GM18507 (cell line): Measurements from ENCODE around the gene PSMG4.

Experiments used
- DNase-seq: peaks from one replicate; pipeline ENCODE4 v3.0.0; 2011; ENCODE audit warnings: low read depth; ENCODE audit not compliant: insufficient read length; ENCODE audit errors: extremely low spot score
- FAIRE-seq: peaks from 2 replicates; lab custom pipeline; 2011; peaks lifted over from hg19 to GRCh38; lab: Jason Lieb, UNC

PSMG4 gene

DNA sequence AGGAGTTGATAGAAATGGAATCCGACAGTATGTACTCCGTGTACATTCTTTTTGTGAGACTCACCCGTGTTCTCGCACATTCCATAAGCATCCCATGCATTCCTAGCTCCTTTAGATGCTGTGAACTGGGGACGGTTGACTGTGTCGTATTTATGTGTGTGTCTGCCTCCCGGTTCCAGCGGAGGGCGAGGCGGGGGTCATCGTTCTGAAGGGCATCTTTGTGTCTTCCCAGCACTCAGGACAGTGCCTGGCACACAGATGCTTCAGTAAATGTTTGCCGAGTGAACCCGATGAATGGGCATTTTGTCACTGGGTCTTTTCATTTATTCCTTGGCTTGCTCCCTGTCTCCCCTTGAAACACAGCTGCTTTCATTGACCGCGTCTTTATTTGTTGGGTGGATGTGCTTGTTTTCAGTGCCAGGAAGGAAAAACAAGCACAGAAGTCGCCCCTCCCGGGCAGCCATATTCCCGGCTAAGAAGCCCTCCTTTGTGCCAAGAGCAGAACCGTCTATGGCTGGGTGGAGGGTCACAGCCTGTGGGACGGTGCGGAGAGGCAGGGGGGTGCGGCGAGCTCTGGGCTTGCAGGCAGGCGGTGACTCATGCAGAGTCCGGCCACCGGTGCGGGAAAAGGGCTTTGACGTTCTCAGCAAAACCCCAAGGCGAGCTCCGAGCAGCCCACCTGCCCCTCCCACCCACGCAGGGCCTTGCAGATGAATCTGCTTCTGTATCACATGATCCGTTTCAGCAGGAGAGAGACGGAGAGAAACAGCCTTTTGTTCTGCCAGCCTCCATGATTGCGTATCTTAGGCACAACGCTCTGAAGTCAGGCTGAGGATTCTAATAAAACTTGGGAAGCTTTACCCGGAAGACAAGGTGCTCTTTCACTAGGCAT lies 11.2 kb upstream of the PSMG4 start:
- no peak for DNase-seq
- FAIRE-seq: no peak

DNA sequence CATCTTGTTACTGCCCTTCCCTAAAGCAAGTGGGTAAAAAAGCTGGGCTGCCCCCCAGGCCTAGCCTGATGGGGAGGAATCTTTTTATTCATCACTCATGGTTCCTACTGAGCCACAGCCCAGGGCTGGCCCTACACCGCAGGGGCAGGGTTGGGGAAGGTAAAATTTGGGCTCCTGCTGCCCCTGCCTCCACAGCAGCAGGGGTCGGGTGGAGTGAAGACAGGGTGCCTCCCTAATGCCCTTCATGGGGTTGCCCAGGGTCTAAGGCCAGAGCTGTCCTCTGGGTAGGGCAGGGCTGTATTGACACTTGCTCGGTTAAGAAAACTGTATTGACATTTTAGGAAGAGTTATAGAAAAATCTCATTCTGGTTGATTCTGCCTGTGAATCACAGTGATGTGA lies 8.9 kb upstream of the PSMG4 start:
- DNase-seq (no peak), FAIRE-seq (no peak)

GRCh38 chr6:3250231-3250675 lies 8.5 kb upstream of the PSMG4 start:
- no peak for DNase-seq
- FAIRE-seq: no peak

DNA sequence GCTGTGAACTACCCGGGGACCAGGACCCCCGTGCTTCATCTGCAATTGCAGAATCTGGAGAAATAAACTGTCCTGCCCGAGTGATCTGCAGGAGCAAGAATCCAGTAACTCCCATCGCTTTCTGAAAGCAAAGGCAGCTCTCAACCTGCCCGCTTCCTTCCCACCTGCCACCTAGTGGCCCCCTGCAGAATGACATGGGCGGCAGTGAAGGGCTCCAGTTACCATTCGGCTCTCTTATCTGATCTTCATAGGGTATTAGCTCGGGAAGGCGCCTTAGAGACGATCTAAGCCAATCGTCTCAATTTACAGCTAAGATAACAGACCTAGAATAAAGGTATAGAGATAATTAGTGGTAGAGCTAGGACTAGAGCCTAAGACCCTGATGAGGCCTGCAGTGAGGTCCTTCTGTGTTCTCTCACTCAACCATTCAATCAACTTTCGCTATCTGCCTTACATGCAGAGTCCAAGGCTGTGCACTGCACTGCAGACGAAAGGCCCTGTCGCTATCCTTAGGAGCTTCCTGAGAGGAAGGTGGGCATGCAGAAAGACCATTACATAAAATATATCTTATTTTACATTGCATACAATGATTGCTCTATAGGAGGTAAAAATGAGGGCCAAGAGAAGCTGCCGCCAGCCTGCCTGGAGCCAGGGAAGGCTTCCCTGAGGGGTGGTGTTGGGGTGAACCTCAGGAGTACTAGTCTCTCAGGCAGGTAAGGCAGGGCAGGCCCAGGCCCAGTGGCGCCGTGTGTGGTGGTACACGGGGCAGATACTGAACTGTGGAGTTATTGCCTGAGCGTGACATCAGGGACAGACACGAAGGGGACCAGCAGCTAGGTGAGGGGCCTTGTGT lies 7.1 kb upstream of the PSMG4 start:
- peak; percentile 74 for FAIRE-seq
- DNase-seq: peak; percentile 76

GRCh38 chr6:3252369-3252768 lies 6.4 kb upstream of the PSMG4 start:
- DNase-seq (no peak), FAIRE-seq (no peak)

GRCh38 chr6:3252861-3253596 lies 5.7 kb upstream of the PSMG4 start:
- no peak for DNase-seq
- no peak for FAIRE-seq

- FAIRE-seq (no peak), DNase-seq (no peak)
These were observed 5.2 kb upstream of the PSMG4 start for GRCh38 chr6:3253597-3253961.

- FAIRE-seq (no peak), DNase-seq (no peak)
These were observed 546 bp upstream of the PSMG4 start for GRCh38 chr6:3258201-3258600.

DNA sequence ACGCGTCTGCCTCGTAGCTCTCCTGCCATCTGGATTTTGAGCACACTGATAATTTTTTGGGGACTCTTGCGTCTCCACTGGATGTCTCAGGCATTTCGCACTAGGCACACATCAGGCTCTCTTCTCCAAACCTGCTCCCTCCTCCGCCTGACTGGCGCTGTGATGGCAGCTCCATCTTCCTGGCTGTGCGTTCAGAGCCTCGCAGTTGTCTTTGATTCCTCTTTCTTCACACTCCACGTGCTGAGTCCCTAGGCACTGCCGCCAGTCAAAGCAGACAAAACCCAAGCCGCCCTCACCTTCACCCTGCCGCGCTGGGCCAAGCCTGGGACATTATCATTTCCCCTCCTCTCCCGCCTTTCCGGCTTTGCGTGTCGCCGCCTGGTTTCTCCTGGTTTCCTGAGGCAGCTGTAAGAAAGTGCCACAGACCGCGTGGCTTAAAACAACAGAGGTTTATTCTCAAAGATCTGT lies 778 bp downstream of the PSMG4 start:
- peak; percentile 63 for FAIRE-seq
- peak; percentile 18 for DNase-seq

GRCh38 chr6:3260296-3260695 lies 1.5 kb downstream of the PSMG4 start:
- FAIRE-seq (no peak), DNase-seq (no peak)

DNA sequence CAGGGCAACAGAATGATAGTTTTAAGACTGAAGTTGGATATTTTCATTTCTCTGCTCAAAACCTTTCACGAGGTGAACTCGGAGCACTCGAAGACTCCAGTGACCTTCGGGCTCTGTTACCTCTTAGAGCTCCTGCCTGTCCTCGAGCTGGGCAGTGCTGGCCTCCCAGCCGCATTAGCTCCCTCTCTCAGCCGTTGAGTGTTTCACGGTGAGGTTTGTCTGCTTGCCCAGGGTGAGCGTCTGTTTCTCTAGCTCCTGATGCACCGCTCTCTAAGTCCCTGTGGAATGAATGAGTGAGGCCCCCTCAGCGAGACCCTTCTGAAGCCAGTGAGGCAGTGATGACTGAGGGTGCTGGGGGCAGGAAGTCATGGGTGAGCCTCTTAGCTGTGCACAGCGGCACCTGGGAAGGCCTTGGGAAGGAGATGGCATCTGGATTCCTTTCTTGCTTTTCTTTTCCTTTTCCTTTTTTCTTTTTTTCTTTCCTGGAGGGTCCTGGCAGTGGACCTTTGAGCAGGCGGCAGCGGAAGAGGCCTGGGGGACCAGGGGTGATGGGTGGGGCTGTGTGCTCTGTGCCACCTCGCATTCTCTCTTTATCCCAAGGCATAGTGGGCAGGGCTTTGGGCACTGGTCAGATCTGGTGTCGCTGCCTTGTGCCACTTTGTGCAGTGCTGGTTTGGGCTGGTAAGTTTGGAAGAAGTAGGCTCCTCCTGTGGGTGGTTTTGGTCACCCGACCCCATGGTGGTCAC lies 2.2 kb downstream of the PSMG4 start:
- no peak for FAIRE-seq
- DNase-seq: no peak

- no peak for DNase-seq
These were observed 2.7 kb downstream of the PSMG4 start for GRCh38 chr6:3261518-3261820.

GRCh38 chr6:3261921-3262320 lies 3.2 kb downstream of the PSMG4 start:
- FAIRE-seq: no peak

More at GRCh38 chr6:3261518-3261820, 2.7 kb downstream of the PSMG4 start:
- FAIRE-seq: no peak

DNA sequence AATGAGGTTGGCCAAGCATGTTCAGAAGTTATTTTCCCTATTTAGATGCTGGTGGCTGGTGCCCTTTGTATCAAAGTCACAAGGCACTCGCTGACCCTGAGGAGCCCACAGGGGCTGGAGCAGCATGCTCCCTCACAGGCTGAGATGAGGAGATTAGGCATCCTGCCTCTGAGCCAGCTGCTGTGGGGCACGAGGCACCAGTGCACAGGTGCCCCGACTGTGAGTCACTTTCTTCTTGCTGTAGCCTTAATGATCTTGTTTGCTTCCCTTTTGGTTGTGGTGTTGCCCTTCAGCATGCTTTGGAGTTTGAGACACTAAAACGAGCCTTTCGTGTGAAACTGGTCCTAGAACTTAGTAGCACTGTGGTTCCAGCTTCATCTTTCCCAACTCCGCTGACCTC lies 4.3 kb downstream of the PSMG4 start:
- no peak for FAIRE-seq
- DNase-seq: no peak

More at GRCh38 chr6:3261921-3262320, 3.2 kb downstream of the PSMG4 start:
- no peak for DNase-seq

DNA sequence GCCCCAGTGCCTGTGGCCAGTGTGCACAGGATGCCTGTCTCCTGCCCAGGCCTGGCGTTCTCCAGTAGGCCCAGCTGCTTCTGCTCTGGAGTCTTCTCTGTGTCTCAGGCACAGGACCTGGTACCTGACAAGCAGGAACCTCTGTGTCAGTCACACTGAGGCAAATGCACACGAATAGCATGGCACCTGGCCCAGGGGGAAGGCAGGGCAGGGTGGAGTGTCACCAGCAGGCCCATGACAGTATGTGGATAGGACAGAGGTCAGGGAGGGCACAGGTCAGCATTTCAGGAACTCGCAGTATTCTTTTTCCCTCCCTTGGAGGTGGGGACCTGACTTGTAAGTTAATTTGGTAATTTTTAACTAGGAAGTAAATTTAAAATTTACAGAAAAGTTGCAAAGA lies 5.6 kb downstream of the PSMG4 start:
- FAIRE-seq (no peak), DNase-seq (no peak)

DNA sequence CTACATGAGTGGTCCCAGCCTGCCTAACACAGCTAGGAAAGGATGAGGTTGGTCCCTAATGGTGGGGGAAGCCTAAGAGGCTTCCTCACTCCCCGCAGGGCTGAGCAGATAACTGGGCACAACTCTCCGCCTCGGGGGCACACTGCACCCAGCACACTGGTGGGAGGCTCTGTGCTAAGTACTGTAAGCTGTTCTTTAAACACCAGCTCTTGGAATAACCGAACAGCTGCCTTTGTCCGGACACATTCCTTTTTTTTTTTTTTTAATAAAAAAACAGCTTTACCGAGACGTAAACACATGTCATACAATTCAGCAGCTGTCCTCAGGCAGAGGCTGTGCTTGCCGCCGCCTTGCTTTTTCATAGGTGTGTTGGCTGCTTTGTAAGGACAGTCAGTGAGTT lies 6.9 kb downstream of the PSMG4 start:
- DNase-seq: no peak
- no peak for FAIRE-seq

GRCh38 chr6:3266170-3266569 lies 7.4 kb downstream of the PSMG4 start:
- DNase-seq (no peak), FAIRE-seq (no peak)

DNA sequence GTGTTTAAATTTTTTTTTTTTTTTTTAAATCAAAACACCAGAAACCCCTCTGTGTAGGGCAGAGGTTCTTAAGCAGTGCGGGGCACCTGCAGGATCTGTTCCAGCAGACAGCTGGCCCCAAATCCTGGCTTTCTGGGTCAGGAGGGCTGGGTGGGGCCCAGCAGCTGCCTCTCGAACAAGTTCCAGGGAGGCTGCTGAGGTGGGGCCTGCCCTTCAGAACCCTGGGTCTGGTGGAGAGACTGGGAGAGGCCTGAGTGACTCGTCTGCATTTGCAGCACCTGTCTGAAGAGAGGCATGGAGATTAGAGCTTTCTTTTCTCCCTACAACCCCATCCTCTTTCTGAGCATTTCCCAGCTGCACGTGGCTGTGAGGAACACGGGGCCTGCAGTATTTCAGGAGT lies 8.4 kb downstream of the PSMG4 start:
- DNase-seq (no peak), FAIRE-seq (no peak)

DNA sequence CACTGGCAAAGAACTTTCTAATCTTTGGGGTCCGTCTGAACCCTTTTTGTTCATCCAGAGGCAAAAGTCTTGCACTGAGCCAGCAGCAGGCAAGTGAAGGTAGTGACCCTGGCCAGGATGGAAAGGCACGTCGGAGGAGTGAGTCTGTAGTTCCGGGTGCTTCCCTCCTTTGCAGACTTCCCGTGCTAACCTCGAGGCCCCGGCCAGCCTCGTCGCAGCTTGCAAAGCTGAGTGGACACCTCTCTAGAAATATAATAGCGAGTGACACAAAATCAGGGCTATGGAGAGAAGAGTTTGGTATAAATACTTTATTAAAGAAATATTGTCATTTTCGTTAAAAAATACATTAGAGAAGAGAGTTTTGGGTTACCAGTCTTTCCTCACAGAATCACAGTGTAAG lies 9.9 kb downstream of the PSMG4 start:
- DNase-seq: no peak
- no peak for FAIRE-seq
